Measurements from ENCODE around the gene TSGA10IP.

TSGA10IP gene

DNA sequence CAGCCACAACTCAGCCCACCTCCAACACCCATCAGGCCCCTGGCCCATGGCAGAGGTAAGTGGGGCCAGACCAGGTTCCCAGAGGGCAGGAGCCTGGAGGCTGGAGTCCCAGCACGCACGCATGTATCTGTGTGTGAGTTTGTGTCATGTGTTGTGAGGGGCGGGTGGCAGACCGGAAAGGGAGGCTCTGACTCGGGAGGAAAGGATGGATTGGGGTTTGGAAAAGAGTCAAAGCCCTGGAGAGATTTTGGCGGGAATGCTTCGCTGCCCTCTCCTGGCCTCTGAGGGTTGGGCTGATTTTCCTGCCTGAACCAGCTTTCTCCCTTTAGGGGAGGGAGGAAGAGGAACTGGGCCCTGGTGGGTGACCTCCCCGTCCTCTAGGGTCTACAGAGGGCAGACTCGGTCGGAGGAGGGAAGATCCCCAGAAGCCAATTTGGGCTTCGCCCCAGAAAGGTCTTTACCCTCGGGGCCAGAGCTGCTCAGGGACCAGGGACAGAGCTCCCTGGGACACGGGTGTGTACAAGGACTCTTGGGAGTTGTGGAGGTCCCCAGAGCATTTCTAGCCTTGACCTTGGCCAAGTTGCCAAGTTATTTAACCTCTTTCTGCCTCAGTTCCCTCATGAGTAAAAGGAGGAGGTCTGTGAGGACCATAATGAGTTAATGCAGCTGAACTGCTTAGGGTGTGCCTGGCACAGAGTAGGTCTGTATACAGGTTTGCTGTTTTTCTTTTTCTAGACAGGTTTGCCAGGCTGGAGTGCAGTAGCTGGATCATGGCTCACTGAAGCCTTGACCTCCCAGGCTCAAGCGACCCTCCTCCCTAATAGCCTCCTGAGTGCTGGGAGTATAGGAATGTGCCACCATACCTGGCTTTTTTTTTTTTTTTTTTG lies 33.4 kb upstream of the TSGA10IP start:
- CTCF ChIA-PET = interaction anchor here (0.6 to 5.1 kb wide), 7 partner anchors 11 to 318 kb away, joined by 3 to 30 read pairs (median 3); partner anchors contain the start of genes CCDC85B, FIBP and FOSL1
- Histone ChIP-seq H3K36me3 (ENCODE audit: control insufficient read depth in 4 of 4, insufficient read depth in 4 of 4, low read length in 3 of 4) (peaks cover 0 to 1% (median 0%) of the 10 kb centered on the region in 4 experiments), H3K27ac (ENCODE audit: insufficient read depth in 1 of 2, low read depth in 1 of 2, low read length in 2 of 2, poor library complexity in 1 of 2, severe bottlenecking in 2 of 2) (no peak overlapping the region), H3K27me3 (replicated peaks in 2 of 5; ENCODE audit: control insufficient read depth in 4 of 5, insufficient read depth in 5 of 5, low read length in 4 of 5) (no peaks in the 10 kb centered on the region), H3K4me1 (ENCODE audit: control extremely low read depth in 1 of 4, control insufficient read depth in 4 of 4, insufficient read depth in 4 of 4, low read length in 3 of 4) (peaks cover 0 to 34% (median 27%) of the 10 kb centered on the region in 4 experiments), H3K4me3 (ENCODE audit: control insufficient read depth in 1 of 7, extremely low read depth in 1 of 7, insufficient read depth in 4 of 7, low read depth in 2 of 7, low read length in 6 of 7) (no peak overlapping the region), H3K9me3 (ENCODE audit: control extremely low read depth in 1 of 5, control insufficient read depth in 4 of 5, insufficient read depth in 2 of 5, low read depth in 1 of 5, low read length in 4 of 5) (no peaks in the 10 kb centered on the region)
- no peak for DNase-seq
- POLR2A ChIA-PET = interaction anchor here (1.4 kb wide), 1 partner anchor 12 kb away, joined by 5 read pairs; the partner anchor contains the start of gene FOSL1
- 22% methylated on average over 13 of the region's 14 CpGs for WGBS (ENCODE audit: insufficient coverage)

DNA sequence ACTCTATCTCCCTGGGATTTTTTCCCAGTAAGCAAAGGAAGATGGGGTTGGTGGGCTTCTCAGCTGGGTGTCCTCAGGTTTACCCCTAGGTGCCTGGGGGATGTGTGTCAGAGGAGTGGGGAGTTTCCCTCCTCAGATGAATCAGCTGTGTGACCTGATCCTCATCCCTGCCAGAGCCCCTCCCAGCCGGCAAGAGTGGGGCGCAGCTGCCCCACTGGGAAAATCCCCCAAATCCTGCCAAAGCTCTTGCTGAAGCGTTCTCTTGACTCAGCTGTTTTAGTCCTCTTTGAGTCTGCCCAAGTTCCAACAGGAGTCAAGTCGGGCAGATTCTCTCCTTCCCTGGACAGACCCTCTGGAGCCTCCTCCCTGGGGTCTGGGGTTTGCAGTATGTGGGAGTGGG lies 32.4 kb upstream of the TSGA10IP start:
- no peak overlapping the region for H3K4me3 ChIP-seq (ENCODE audit: control insufficient read depth in 1 of 7, extremely low read depth in 1 of 7, insufficient read depth in 4 of 7, low read depth in 2 of 7, low read length in 6 of 7)

DNA sequence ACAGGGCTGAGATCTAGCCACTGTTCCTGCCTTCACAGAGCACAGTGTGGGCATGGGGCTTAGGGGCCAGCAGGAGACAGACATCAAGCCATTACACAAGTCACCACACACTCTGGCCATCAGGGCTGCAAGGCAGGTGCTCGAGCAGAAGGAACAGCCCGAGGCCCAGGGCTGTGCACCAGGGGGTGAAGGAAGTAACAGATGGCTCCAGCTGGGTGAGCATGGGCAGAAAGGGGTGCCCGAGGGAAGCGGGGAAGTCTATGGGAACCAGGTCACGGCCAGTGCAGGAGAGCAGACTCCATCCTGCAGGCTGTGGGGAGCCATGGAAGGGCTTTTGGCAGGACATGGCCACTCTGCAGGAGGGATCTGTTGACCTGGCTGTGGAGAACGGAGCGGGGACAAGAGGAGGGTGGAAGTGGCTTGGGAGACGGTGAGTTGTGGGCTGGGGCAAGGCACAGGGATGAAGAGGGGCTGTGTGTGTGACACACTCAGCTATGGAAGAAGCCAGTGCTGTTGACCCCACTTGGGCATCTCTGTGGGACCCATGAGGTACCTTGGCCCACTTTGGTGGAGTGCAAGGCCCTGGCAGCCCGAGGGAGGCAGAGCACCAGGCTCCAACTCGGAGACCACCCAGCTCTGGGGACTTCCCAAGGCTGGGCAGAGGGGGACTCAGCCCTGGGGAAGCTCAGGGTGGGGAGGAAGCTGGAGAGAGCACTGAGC lies 30.0 kb upstream of the TSGA10IP start:
- Histone ChIP-seq H3K27me3 (replicated peaks in 2 of 5; ENCODE audit: control insufficient read depth in 4 of 5, insufficient read depth in 5 of 5, low read length in 4 of 5) (no peaks in the 10 kb centered on the region), H3K9me3 (ENCODE audit: control extremely low read depth in 1 of 5, control insufficient read depth in 4 of 5, insufficient read depth in 2 of 5, low read depth in 1 of 5, low read length in 4 of 5) (no peaks in the 10 kb centered on the region), H3K4me1 (ENCODE audit: control extremely low read depth in 1 of 4, control insufficient read depth in 4 of 4, insufficient read depth in 4 of 4, low read length in 3 of 4) (peaks cover 0 to 52% (median 47%) of the 10 kb centered on the region in 4 experiments), H3K4me3 (ENCODE audit: control insufficient read depth in 1 of 7, extremely low read depth in 1 of 7, insufficient read depth in 4 of 7, low read depth in 2 of 7, low read length in 6 of 7) (peak overlapping the region in 2 of 7 experiments; percentile 33 to 52), H3K36me3 (ENCODE audit: control insufficient read depth in 4 of 4, insufficient read depth in 4 of 4, low read length in 3 of 4) (peaks cover 0 to 8% (median 2%) of the 10 kb centered on the region in 4 experiments), H3K27ac (ENCODE audit: insufficient read depth in 1 of 2, low read depth in 1 of 2, low read length in 2 of 2, poor library complexity in 1 of 2, severe bottlenecking in 2 of 2) (peak overlapping the region in 1 of 2 experiments; percentile 61)
- ChIA-PET CTCF (interaction anchor here (0.6 to 2.4 kb wide), 11 partner anchors 9 to 137 kb away, joined by 3 to 9 read pairs (median 4); partner anchors contain the start of genes CCDC85B and SF3B2), POLR2A (interaction anchor here (0.5 to 1.9 kb wide), 6 partner anchors 15 to 79 kb away, joined by 3 to 5 read pairs (median 5); partner anchors contain the start of gene FOSL1)
- no peak for DNase-seq
- 60% methylated on average over 9 of the region's 10 CpGs for WGBS (ENCODE audit: insufficient coverage)

More for the DNA sequence above, 32.4 kb upstream of the TSGA10IP start:
- CTCF ChIA-PET = interaction anchor here (1.1 to 5.1 kb wide), 2 partner anchors 12 to 156 kb away, joined by 3 to 30 read pairs; partner anchors contain the start of gene FOSL1
- DNase-seq = no peak
- Histone ChIP-seq H3K4me1 (ENCODE audit: control extremely low read depth in 1 of 4, control insufficient read depth in 4 of 4, insufficient read depth in 4 of 4, low read length in 3 of 4) (peaks cover 0 to 43% (median 36%) of the 10 kb centered on the region in 4 experiments), H3K27me3 (replicated peaks in 2 of 5; ENCODE audit: control insufficient read depth in 4 of 5, insufficient read depth in 5 of 5, low read length in 4 of 5) (no peaks in the 10 kb centered on the region), H3K27ac (ENCODE audit: insufficient read depth in 1 of 2, low read depth in 1 of 2, low read length in 2 of 2, poor library complexity in 1 of 2, severe bottlenecking in 2 of 2) (no peak overlapping the region), H3K36me3 (ENCODE audit: control insufficient read depth in 4 of 4, insufficient read depth in 4 of 4, low read length in 3 of 4) (peaks cover 0 to 8% (median 2%) of the 10 kb centered on the region in 4 experiments), H3K9me3 (ENCODE audit: control extremely low read depth in 1 of 5, control insufficient read depth in 4 of 5, insufficient read depth in 2 of 5, low read depth in 1 of 5, low read length in 4 of 5) (no peaks in the 10 kb centered on the region)
- POLR2A ChIA-PET = interaction anchor here (1.4 kb wide), 1 partner anchor 12 kb away, joined by 5 read pairs; the partner anchor contains the start of gene FOSL1
- WGBS (ENCODE audit: insufficient coverage) = 95% methylated on average over 4 of the region's 4 CpGs

DNA sequence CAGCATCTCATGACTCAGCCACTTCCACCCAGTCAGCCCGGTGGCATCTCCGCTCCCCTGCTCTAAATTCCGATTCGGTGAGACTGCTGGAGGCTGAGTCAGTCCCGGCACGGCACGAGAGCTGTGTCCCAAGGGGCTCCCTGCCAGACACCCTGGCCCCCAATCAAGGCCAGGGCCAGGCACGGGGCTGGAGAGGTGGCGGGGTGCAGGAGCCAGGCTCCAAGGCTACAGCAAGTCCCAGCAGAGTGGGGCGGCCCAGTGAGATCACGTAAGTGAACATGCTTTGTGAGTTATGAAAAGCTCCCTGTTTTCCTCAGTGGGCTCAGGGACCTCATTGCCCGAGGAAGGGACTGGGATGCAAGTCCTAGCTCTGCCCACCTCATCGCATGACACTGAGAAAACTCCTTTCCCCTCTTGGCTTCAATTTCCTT lies 29.4 kb upstream of the TSGA10IP start:
- ChIA-PET CTCF (interaction anchor here (0.6 to 2.4 kb wide), 11 partner anchors 10 to 137 kb away, joined by 3 to 9 read pairs (median 4); partner anchors contain the start of genes CCDC85B and SF3B2), POLR2A (interaction anchor here (0.5 to 1.9 kb wide), 6 partner anchors 15 to 78 kb away, joined by 3 to 5 read pairs (median 5); partner anchors contain the start of gene FOSL1)
- Histone ChIP-seq H3K4me1 (ENCODE audit: control extremely low read depth in 1 of 4, control insufficient read depth in 4 of 4, insufficient read depth in 4 of 4, low read length in 3 of 4) (peaks cover 0 to 58% (median 53%) of the 10 kb centered on the region in 4 experiments), H3K27ac (ENCODE audit: insufficient read depth in 1 of 2, low read depth in 1 of 2, low read length in 2 of 2, poor library complexity in 1 of 2, severe bottlenecking in 2 of 2) (peak overlapping the region in 1 of 2 experiments; percentile 61), H3K9me3 (ENCODE audit: control extremely low read depth in 1 of 5, control insufficient read depth in 4 of 5, insufficient read depth in 2 of 5, low read depth in 1 of 5, low read length in 4 of 5) (no peaks in the 10 kb centered on the region), H3K4me3 (ENCODE audit: control insufficient read depth in 1 of 7, extremely low read depth in 1 of 7, insufficient read depth in 4 of 7, low read depth in 2 of 7, low read length in 6 of 7) (peak overlapping the region in 3 of 7 experiments; percentile 6 to 47 (median 33)), H3K36me3 (ENCODE audit: control insufficient read depth in 4 of 4, insufficient read depth in 4 of 4, low read length in 3 of 4) (peaks cover 0 to 13% (median 3%) of the 10 kb centered on the region in 4 experiments), H3K27me3 (replicated peaks in 2 of 5; ENCODE audit: control insufficient read depth in 4 of 5, insufficient read depth in 5 of 5, low read length in 4 of 5) (no peaks in the 10 kb centered on the region)
- DNase-seq = peak; percentile 68 to 89 (median 89)
- WGBS (ENCODE audit: insufficient coverage) = 24% methylated on average over 12 of the region's 13 CpGs

DNA sequence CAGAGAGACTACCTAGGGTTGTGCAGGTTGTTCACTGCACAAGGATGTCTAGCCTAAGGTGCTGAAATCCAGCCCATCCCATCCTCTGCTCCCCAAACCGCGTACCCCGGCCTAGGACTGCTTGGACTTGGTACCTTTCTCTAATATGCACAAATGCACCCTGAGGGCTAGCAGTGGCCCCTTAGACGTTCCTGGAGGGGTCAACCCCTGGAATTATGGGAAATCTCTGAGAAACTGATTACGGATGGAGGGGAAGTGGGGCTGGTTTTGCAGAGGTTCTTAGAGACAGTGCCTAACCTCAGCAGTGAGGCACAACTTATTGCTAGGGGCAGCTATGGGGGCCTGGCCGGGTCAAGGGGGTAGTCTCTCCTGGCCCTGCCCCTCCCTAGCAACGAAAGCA lies 28.9 kb upstream of the TSGA10IP start:
- no peak overlapping the region for H3K27ac ChIP-seq (ENCODE audit: insufficient read depth in 1 of 2, low read depth in 1 of 2, low read length in 2 of 2, poor library complexity in 1 of 2, severe bottlenecking in 2 of 2)
- POLR2A ChIA-PET = interaction anchor here (1.0 to 1.9 kb wide), 3 partner anchors 18 to 23 kb away, joined by 4 to 5 read pairs (median 5); no protein-coding TSS in a partner anchor
- peaks cover 0 to 60% (median 53%) of the 10 kb centered on the region in 4 experiments for H3K4me1 ChIP-seq (ENCODE audit: control extremely low read depth in 1 of 4, control insufficient read depth in 4 of 4, insufficient read depth in 4 of 4, low read length in 3 of 4)
- H3K4me3 ChIP-seq (ENCODE audit: control insufficient read depth in 1 of 7, extremely low read depth in 1 of 7, insufficient read depth in 4 of 7, low read depth in 2 of 7, low read length in 6 of 7) = peak overlapping the region in 2 of 7 experiments; percentile 6 to 47
- CTCF ChIA-PET = interaction anchor here (1.2 to 2.4 kb wide), 6 partner anchors 13 to 50 kb away, joined by 3 to 9 read pairs (median 6); partner anchors contain the start of gene CCDC85B
- no peak for DNase-seq
- 29% methylated on average over 1 of the region's 7 CpGs for WGBS (ENCODE audit: insufficient coverage)
- H3K27me3 ChIP-seq (replicated peaks in 2 of 5; ENCODE audit: control insufficient read depth in 4 of 5, insufficient read depth in 5 of 5, low read length in 4 of 5) = no peaks in the 10 kb centered on the region
- peaks cover 0 to 14% (median 5%) of the 10 kb centered on the region in 4 experiments for H3K36me3 ChIP-seq (ENCODE audit: control insufficient read depth in 4 of 4, insufficient read depth in 4 of 4, low read length in 3 of 4)
- H3K9me3 ChIP-seq (ENCODE audit: control extremely low read depth in 1 of 5, control insufficient read depth in 4 of 5, insufficient read depth in 2 of 5, low read depth in 1 of 5, low read length in 4 of 5) = no peaks in the 10 kb centered on the region

DNA sequence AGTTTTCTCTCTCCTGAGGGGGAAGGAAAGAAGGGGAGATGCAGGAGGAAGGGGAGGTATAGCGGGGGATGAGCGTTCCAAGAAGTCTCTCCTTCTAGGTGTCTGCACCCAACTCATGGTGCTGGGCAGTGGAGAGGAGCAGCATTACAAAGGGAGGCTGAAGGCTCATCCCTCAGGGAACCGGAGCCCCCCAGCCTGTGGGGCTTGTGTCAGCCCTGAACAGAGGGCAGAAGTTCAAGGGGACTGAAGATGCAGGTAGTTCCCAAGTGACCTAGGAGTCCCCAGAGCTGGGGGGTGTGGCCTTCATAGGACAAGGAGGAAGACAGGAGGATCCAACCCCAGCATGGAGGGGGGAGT lies 28.2 kb upstream of the TSGA10IP start:
- H3K4me1 ChIP-seq (ENCODE audit: control extremely low read depth in 1 of 4, control insufficient read depth in 4 of 4, insufficient read depth in 4 of 4, low read length in 3 of 4) = peaks cover 0 to 57% (median 48%) of the 10 kb centered on the region in 4 experiments
- H3K27ac ChIP-seq (ENCODE audit: insufficient read depth in 1 of 2, low read depth in 1 of 2, low read length in 2 of 2, poor library complexity in 1 of 2, severe bottlenecking in 2 of 2) = no peak overlapping the region
- DNase-seq = no peak
- CTCF ChIA-PET = interaction anchor here (1.2 to 1.9 kb wide), 6 partner anchors 16 to 59 kb away, joined by 3 to 11 read pairs (median 5); partner anchors contain the start of genes CCDC85B, FIBP and FOSL1
- no peaks in the 10 kb centered on the region for H3K27me3 ChIP-seq (replicated peaks in 2 of 5; ENCODE audit: control insufficient read depth in 4 of 5, insufficient read depth in 5 of 5, low read length in 4 of 5)
- no peaks in the 10 kb centered on the region for H3K9me3 ChIP-seq (ENCODE audit: control extremely low read depth in 1 of 5, control insufficient read depth in 4 of 5, insufficient read depth in 2 of 5, low read depth in 1 of 5, low read length in 4 of 5)
- peaks cover 0 to 17% (median 8%) of the 10 kb centered on the region in 4 experiments for H3K36me3 ChIP-seq (ENCODE audit: control insufficient read depth in 4 of 4, insufficient read depth in 4 of 4, low read length in 3 of 4)
- POLR2A ChIA-PET = interaction anchor here (0.6 to 2.7 kb wide), 4 partner anchors 18 to 49 kb away, joined by 3 to 8 read pairs (median 5); partner anchors contain the start of gene CCDC85B
- peak overlapping the region in 2 of 7 experiments; percentile 95 to 97 for H3K4me3 ChIP-seq (ENCODE audit: control insufficient read depth in 1 of 7, extremely low read depth in 1 of 7, insufficient read depth in 4 of 7, low read depth in 2 of 7, low read length in 6 of 7)
- 96% methylated on average over 3 of the region's 3 CpGs for WGBS (ENCODE audit: insufficient coverage)

Measured in common myeloid progenitor, CD34-positive (primary cell).